ENCODE data around the gene SPATA20.

The SPATA20 gene

DNA sequence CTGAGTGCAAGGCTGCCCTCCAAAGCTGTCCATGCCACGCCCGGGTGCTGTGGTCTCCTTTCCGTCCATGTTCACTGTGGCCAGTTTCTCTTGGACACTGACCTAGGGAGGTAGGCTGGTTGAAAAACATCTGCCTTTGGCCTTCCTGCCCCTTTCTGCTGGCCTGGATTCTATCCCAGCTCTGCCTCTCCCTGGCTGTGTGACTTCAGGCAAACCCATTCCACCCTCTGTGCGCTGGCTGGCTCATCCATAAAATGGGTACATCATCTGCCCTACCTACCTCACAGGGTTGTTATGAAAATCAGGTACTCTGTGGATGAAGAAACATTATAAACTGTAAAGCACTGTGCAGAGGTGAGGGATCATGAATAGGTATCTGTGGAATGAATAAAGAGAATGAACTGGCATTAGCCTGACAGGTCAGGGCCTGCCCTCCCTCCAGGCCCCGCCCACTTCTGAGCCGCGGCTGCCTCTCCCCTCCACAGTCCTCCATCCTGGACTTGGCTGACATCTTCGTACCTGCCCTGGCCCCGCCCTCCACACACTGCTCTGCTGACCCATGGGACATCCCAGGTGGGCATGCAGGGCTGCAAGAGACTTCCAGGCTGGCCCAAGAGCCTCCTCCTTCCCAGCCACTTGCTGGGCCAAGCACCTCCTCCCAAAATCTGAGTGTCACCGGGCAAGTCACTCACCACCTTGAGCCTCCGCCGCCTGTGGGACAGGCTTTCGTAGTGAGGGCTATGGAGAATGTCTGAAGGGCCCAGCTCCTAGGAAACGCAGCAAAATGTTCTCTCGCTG, 7.0 kb upstream of the SPATA20 start:
- H3K4me3 Mint-ChIP-seq = peak overlapping the region in 1 of 3 experiments; percentile 41
- TF ChIP-seq CTCF (IDR thresholded peaks at IDR 0.05; ENCODE audit: unreplicated experiment in 3 of 3) = no peak
- H3K36me3 Mint-ChIP-seq (ENCODE audit: low read depth) = no peaks in the 10 kb centered on the region
- H3K4me1 Mint-ChIP-seq = peaks cover 41% of the 10 kb centered on the region
- H3K27ac Mint-ChIP-seq = no peak overlapping the region
- H3K9me3 Mint-ChIP-seq = no peaks in the 10 kb centered on the region
- peaks cover 18% of the 10 kb centered on the region for H3K27me3 Mint-ChIP-seq (ENCODE audit: low read depth)

DNA sequence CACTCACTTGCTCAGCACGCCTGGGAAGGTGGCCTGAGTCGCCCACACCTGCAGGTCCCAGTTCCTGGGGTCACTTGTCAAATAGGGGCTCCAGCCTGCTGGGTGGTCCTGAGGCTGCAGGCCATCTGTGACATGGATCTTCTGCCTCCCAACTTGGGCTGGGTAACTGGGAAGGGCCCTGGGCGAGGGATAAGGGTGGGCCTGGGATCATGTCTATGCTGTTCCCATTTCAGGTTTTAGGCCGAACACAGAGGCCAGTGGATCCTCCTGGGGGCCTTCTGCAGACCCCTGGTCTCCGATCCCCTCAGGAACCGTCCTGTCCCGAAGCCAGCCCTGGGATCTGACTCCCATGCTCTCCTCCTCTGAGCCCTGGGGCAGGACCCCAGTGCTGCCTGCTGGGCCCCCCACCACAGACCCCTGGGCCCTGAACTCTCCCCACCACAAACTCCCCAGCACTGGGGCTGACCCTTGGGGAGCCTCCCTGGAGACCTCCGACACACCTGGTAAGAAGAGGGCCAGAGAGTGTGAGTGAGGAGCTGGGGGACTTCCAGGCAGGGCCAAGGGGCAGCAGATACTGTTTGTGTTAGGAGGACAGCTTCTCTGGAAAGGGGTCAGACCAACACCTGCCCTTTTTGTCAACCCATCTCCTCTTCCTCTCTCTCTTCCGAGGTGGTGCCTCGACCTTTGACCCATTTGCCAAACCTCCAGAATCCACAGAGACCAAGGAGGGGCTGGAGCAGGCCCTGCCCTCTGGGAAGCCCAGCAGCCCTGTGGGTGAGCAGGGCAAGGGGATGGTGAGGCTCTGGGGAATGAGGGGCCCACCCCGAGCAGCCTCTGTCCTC, 6.2 kb upstream of the SPATA20 start:
- H3K4me1 Mint-ChIP-seq = peaks cover 33% of the 10 kb centered on the region
- no peaks in the 10 kb centered on the region for H3K36me3 Mint-ChIP-seq (ENCODE audit: low read depth)
- peak overlapping the region in 1 of 3 experiments; percentile 51 for H3K27ac Mint-ChIP-seq
- no peaks in the 10 kb centered on the region for H3K9me3 Mint-ChIP-seq
- peaks cover 15% of the 10 kb centered on the region for H3K27me3 Mint-ChIP-seq (ENCODE audit: low read depth)
- peak overlapping the region; percentile 19 to 82 (median 41) for H3K4me3 Mint-ChIP-seq
- TF ChIP-seq CTCF (IDR thresholded peaks at IDR 0.05; ENCODE audit: unreplicated experiment in 3 of 3) = no peak

GRCh38 chr17:50541402-50541715, 5.6 kb upstream of the SPATA20 start:
- H3K36me3 Mint-ChIP-seq (ENCODE audit: low read depth) = no peaks in the 10 kb centered on the region
- H3K9me3 Mint-ChIP-seq = no peaks in the 10 kb centered on the region
- TF ChIP-seq CTCF (IDR thresholded peaks at IDR 0.05; ENCODE audit: unreplicated experiment in 3 of 3) = no peak
- peaks cover 27% of the 10 kb centered on the region for H3K4me1 Mint-ChIP-seq
- H3K27me3 Mint-ChIP-seq (ENCODE audit: low read depth) = peaks cover 18% of the 10 kb centered on the region
- peak overlapping the region in 2 of 3 experiments; percentile 51 to 57 for H3K27ac Mint-ChIP-seq
- H3K4me3 Mint-ChIP-seq = peak overlapping the region; percentile 77 to 82 (median 81)

DNA sequence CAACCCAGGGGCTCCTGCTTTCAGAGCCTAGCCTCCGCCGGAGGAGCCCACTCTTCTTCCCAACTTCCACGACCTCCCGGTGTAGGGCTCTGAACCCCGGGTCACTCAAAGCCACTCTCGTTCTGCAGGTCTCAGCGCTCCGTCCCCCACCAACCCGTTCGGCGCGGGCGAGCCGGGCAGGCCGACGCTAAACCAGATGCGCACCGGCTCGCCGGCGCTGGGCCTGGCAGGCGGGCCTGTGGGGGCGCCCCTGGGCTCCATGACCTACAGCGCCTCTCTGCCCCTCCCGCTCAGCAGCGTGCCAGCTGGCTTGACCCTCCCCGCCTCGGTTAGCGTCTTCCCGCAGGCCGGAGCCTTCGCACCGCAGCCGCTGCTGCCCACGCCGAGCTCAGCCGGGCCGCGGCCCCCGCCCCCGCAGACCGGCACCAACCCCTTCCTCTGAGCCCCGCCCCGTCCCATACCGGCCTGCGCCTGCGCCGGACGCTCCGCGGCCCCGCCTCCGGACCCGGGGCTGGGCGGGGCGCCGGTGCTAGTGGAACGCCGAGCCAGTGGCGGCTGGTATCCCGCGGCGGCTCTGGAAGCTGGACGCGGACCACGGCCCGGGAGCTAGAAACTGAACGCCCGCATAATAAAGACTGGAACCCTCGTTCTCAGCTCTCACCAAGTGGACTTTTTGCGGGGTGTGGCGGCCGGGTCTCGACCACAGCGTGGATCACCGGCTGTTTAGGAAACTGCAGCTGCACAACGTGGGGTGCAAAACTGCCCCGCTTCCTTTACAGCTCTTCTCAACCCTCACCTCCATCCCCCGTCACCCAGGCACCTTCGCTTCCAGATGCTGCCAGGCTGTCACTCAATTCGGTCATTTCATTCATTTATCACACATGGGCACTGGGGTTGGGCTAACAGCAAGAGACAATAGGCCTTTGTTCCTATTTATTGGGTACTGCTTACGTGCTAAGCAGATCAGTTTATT, 5.0 kb upstream of the SPATA20 start:
- peaks cover 26% of the 10 kb centered on the region for H3K4me1 Mint-ChIP-seq
- H3K9me3 Mint-ChIP-seq = no peaks in the 10 kb centered on the region
- H3K27ac Mint-ChIP-seq = peak overlapping the region; percentile 75 to 80 (median 78)
- H3K4me3 Mint-ChIP-seq = peak overlapping the region; percentile 82 to 87 (median 86)
- H3K36me3 Mint-ChIP-seq (ENCODE audit: low read depth) = no peaks in the 10 kb centered on the region
- peaks cover 25% of the 10 kb centered on the region for H3K27me3 Mint-ChIP-seq (ENCODE audit: low read depth)
- TF ChIP-seq CTCF (IDR thresholded peaks at IDR 0.05; ENCODE audit: unreplicated experiment in 3 of 3) = no peak

- peak overlapping the region; percentile 82 to 87 (median 86) for H3K4me3 Mint-ChIP-seq
- H3K36me3 Mint-ChIP-seq (ENCODE audit: low read depth) = no peaks in the 10 kb centered on the region
- H3K27ac Mint-ChIP-seq = peak overlapping the region; percentile 75 to 80 (median 78)
- H3K4me1 Mint-ChIP-seq = peaks cover 26% of the 10 kb centered on the region
- no peaks in the 10 kb centered on the region for H3K9me3 Mint-ChIP-seq
- peaks cover 25% of the 10 kb centered on the region for H3K27me3 Mint-ChIP-seq (ENCODE audit: low read depth)
- TF ChIP-seq CTCF (IDR thresholded peaks at IDR 0.05; ENCODE audit: unreplicated experiment in 3 of 3) = no peak
Measured at GRCh38 chr17:50542795-50543774, 3.9 kb upstream of the SPATA20 start.
